ENCODE data around the gene CYTH3. TPM values are rescaled to one million over a fixed set of nuclear protein-coding genes. Genes with fewer than 3 reads are reported as not detected.
A peak's percentile ranks its signal among the peaks of the same experiment; 100 is the strongest.
"Not testable (repeated sequence)": the region's sequence is repeated elsewhere in the genome, so short reads cannot be mapped to it uniquely, and the experiment has no call there.

Gene CYTH3
- total RNA-seq, 1 donor from 2014 or later, result 46.0 TPM

- not testable (repeated sequence) for DNase-seq
Measured at GRCh38 chr7:6283391-6284054, 11.1 kb upstream of the CYTH3 start.

- DNase-seq, result no peak
Measured at GRCh38 chr7:6279937-6280336, 7.5 kb upstream of the CYTH3 start.

- no peak for DNase-seq
Measured at GRCh38 chr7:6279341-6279740, 6.9 kb upstream of the CYTH3 start.

GRCh38 chr7:6278749-6279310 is 6.4 kb upstream of the CYTH3 start:
- DNase-seq, result no peak

GRCh38 chr7:6277476-6277875 is 5.1 kb upstream of the CYTH3 start:
- no peak for DNase-seq

GRCh38 chr7:6276911-6277408 is 4.5 kb upstream of the CYTH3 start:
- DNase-seq, result no peak

GRCh38 chr7:6274743-6275142 is 2.3 kb upstream of the CYTH3 start:
- no peak for DNase-seq

GRCh38 chr7:6273917-6274630 is 1.6 kb upstream of the CYTH3 start:
- DNase-seq, result no peak

- no peak for DNase-seq
Measured at GRCh38 chr7:6273380-6273837, 985 bp upstream of the CYTH3 start.

GRCh38 chr7:6271694-6272440 is 557 bp downstream of the CYTH3 start:
- DNase-seq, result peak; percentile 64

GRCh38 chr7:6271060-6271658 is 1.3 kb downstream of the CYTH3 start:
- peak; percentile 78 for DNase-seq

GRCh38 chr7:6269527-6269926 is 2.9 kb downstream of the CYTH3 start:
- no peak for DNase-seq

- no peak for DNase-seq
Measured at GRCh38 chr7:6268907-6269306, 3.5 kb downstream of the CYTH3 start.

- DNase-seq, result no peak
Measured at GRCh38 chr7:6268023-6268900, 4.2 kb downstream of the CYTH3 start.

GRCh38 chr7:6266699-6267098 is 5.7 kb downstream of the CYTH3 start:
- no peak for DNase-seq

- DNase-seq, result no peak
Measured at GRCh38 chr7:6262221-6262620, 10.2 kb downstream of the CYTH3 start.

- no peak for DNase-seq
Measured at GRCh38 chr7:6261699-6262098, 10.7 kb downstream of the CYTH3 start.

- no peak for DNase-seq
Measured at GRCh38 chr7:6260291-6261187, 11.9 kb downstream of the CYTH3 start.

- DNase-seq, result no peak
Measured at GRCh38 chr7:6259257-6259656, 13.2 kb downstream of the CYTH3 start.

All from tongue (tissue), 2 donors.